GM19324 (cell line): ENCODE data around the gene TMC1.

Experiments used
- ATAC-seq: cut with Tn5 transposase; IDR thresholded peaks from one replicate; pipeline ENCODE4 v1.9.1; 2021; ENCODE audit warnings: mild to moderate bottlenecking, moderate library complexity; ENCODE audit not compliant: unreplicated experiment, low FRiP score

Gene TMC1

GRCh38 chr9:72600671-72601070 lies 79.3 kb downstream of the TMC1 start:
- ATAC-seq, result no peak

- ATAC-seq, result no peak
Observed at GRCh38 chr9:72601615-72602014, 80.2 kb downstream of the TMC1 start.

GRCh38 chr9:72612449-72612848 lies 91.0 kb downstream of the TMC1 start:
- ATAC-seq, result no peak

GRCh38 chr9:72614067-72614466 lies 92.7 kb downstream of the TMC1 start:
- ATAC-seq, result no peak

GRCh38 chr9:72615931-72616330 lies 94.5 kb downstream of the TMC1 start:
- no peak for ATAC-seq

- no peak for ATAC-seq
Observed at GRCh38 chr9:72618811-72619210, 97.4 kb downstream of the TMC1 start.

- no peak for ATAC-seq
Observed at GRCh38 chr9:72622186-72622585, 100.8 kb downstream of the TMC1 start.

- ATAC-seq, result no peak
Observed at GRCh38 chr9:72623156-72623555, 101.7 kb downstream of the TMC1 start.

- no peak for ATAC-seq
Observed at GRCh38 chr9:72627147-72627546, 105.7 kb downstream of the TMC1 start.

- no peak for ATAC-seq
Observed at GRCh38 chr9:72627956-72628540, 106.6 kb downstream of the TMC1 start.

- no peak for ATAC-seq
Observed at GRCh38 chr9:72633966-72634365, 112.6 kb downstream of the TMC1 start.

GRCh38 chr9:72635197-72635596 lies 113.8 kb downstream of the TMC1 start:
- ATAC-seq, result peak; percentile 66

- ATAC-seq, result no peak
Observed at GRCh38 chr9:72636621-72637020, 115.2 kb downstream of the TMC1 start.

GRCh38 chr9:72643651-72644050 lies 122.2 kb downstream of the TMC1 start:
- ATAC-seq, result no peak

GRCh38 chr9:72646061-72646460 lies 124.7 kb downstream of the TMC1 start:
- ATAC-seq, result no peak

GRCh38 chr9:72648324-72649126 lies 127.1 kb downstream of the TMC1 start:
- no peak for ATAC-seq

- no peak for ATAC-seq
Observed at GRCh38 chr9:72649127-72649442, 127.7 kb downstream of the TMC1 start.

- ATAC-seq, result no peak
Observed at GRCh38 chr9:72650206-72650605, 128.8 kb downstream of the TMC1 start.

- ATAC-seq, result no peak
Observed at GRCh38 chr9:72656021-72656420, 134.6 kb downstream of the TMC1 start.

- ATAC-seq, result no peak
Observed at GRCh38 chr9:72657023-72657422, 135.6 kb downstream of the TMC1 start.

GRCh38 chr9:72658703-72659102 lies 137.3 kb downstream of the TMC1 start:
- ATAC-seq, result no peak

- no peak for ATAC-seq
Observed at GRCh38 chr9:72661401-72662135, 140.2 kb downstream of the TMC1 start.
